ENCODE results near the gene EIF1B. TPM values are rescaled to one million over a fixed set of nuclear protein-coding genes. Genes with fewer than 3 reads are reported as not detected.

The EIF1B gene
- total and polyA plus RNA-seq, 2 of the 13 experiments (the other 11 are each of a cell fraction or from before 2014, with no cell fraction given), result 12.7 to 29.1 TPM

DNA sequence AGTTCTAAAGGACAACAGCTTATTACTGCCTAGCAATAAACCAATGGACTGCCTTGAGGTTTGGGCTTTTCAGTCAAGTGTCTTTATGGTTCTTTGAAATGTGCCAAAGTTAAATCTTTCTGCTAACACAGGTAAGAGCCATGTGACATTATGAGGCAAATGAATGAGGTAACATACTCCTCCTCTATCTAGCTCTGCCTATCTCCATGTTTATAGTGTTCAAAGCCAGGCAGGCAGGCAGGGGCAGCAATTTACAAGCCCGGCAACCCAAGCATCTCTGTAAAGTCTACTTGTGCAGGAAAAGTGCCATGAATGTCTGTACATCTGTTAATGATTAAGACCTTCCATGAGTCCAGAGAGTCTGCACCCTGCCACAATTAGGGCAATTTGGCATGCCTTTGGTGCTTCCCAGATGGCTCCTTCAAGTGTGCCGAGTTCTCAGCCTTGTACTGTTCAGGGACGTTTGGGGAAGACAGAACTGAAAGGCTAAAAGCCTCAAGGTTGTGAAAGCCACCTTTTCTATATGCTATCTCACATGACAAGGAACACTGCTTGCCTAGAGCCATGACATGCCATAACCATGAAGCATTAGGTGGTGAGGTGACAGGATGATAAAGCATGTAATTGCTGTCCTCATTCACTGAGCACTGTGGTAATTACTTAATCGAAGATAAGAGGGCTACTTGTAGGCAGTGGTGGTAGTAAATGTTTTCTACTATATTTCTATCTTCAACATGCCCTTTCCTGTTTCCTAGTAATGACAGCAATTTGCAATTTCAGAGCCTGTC lies 41.4 kb upstream of the EIF1B start:
- Histone ChIP-seq H3K4me1 (ENCODE audit: insufficient read depth, low read length) (no peaks in the 10 kb centered on the region), H3K79me2 (ENCODE audit: insufficient read depth, low read length) (no peaks in the 10 kb centered on the region), H3K27ac (ENCODE audit: extremely low read length, insufficient read depth, low read length) (no peak overlapping the region), H4K20me1 (ENCODE audit: insufficient read depth, low read length) (no peaks in the 10 kb centered on the region), H3K4me3 (replicated peaks in 1 of 3; ENCODE audit: insufficient read depth in 1 of 3, low read depth in 2 of 3, low read length in 3 of 3) (no peak overlapping the region), H3K9ac (ENCODE audit: insufficient read depth, low read depth, low read length) (no peak overlapping the region), H3K4me2 (ENCODE audit: low read depth, low read length) (no peak overlapping the region), H3K36me3 (replicated peaks in 1 of 2; ENCODE audit: control insufficient read depth in 1 of 2, insufficient read depth in 2 of 2, low read length in 2 of 2) (no peaks in the 10 kb centered on the region), H3K27me3 (ENCODE audit: control insufficient read depth in 1 of 2, insufficient read depth in 2 of 2, low read length in 2 of 2) (no peaks in the 10 kb centered on the region), H3K9me3 (ENCODE audit: low read length) (no peaks in the 10 kb centered on the region), H2AFZ (ENCODE audit: low read length) (no peak overlapping the region)
- in situ Hi-C loops (cut with HindIII; ENCODE audit: extremely low pct_ligation_motif_present, low pct_unique_long_range_greater_than_20kb) (no loop called here), intact Hi-C loops (cut with micrococcal nuclease; ENCODE audit: unreplicated experiment) (no loop called here)
- DNase-seq (ENCODE audit: low spot score), result no peak
- ChIA-PET CTCF (ENCODE audit: low intra/inter-chr PET ratio, low total read pairs) (no interaction called here), POLR2A (interaction anchor here (1.0 kb wide), 1 partner anchor 41 kb away, joined by 3 read pairs; the partner anchor contains the start of gene EIF1B)
- whole genome bisulfite sequencing (ENCODE audit: low lambda C conversion rate), result 0% methylated on average over 4 of the region's 4 CpGs
- FAIRE-seq, result no peak
- ATAC-seq, result no peak; the same call in 2 of the 3 replicates
- BruUV-seq (replicated peaks), result no TSS peak
- no peak for TF ChIP-seq MLX (CRISPR knock-in tag; IDR thresholded peaks at IDR 0.05)

- 19% methylated on average over 2 of the region's 2 CpGs for WGBS (ENCODE audit: low lambda C conversion rate)
- TF ChIP-seq ZNF160 (CRISPR knock-in tag; IDR thresholded peaks at IDR 0.05) (no peak), ZNF20 (CRISPR knock-in tag; IDR thresholded peaks at IDR 0.05) (no peak), ZFP36L1 (CRISPR knock-in tag; IDR thresholded peaks at IDR 0.05) (no peak)
- Histone ChIP-seq H2AFZ (ENCODE audit: low read length) (no peak overlapping the region), H3K27ac (ENCODE audit: extremely low read length, insufficient read depth, low read length) (no peak overlapping the region), H3K4me1 (ENCODE audit: insufficient read depth, low read length) (no peaks in the 10 kb centered on the region), H3K4me3 (replicated peaks in 1 of 3; ENCODE audit: insufficient read depth in 1 of 3, low read depth in 2 of 3, low read length in 3 of 3) (no peak overlapping the region), H3K79me2 (ENCODE audit: insufficient read depth, low read length) (no peaks in the 10 kb centered on the region), H4K20me1 (ENCODE audit: insufficient read depth, low read length) (no peaks in the 10 kb centered on the region), H3K36me3 (replicated peaks in 1 of 2; ENCODE audit: control insufficient read depth in 1 of 2, insufficient read depth in 2 of 2, low read length in 2 of 2) (no peaks in the 10 kb centered on the region), H3K9ac (ENCODE audit: insufficient read depth, low read depth, low read length) (no peak overlapping the region), H3K27me3 (ENCODE audit: control insufficient read depth in 1 of 2, insufficient read depth in 2 of 2, low read length in 2 of 2) (no peaks in the 10 kb centered on the region), H3K9me3 (ENCODE audit: low read length) (no peaks in the 10 kb centered on the region), H3K4me2 (ENCODE audit: low read depth, low read length) (no peak overlapping the region)
- no peak for DNase-seq (ENCODE audit: low spot score)
- POLR2A ChIA-PET, result no interaction called here
- CTCF ChIA-PET (ENCODE audit: low intra/inter-chr PET ratio, low total read pairs), result no interaction called here
- FAIRE-seq, result no peak
- BruUV-seq (replicated peaks), result no TSS peak
- ATAC-seq, result no peak
- intact Hi-C loops (cut with micrococcal nuclease; ENCODE audit: unreplicated experiment), result no loop called here
- in situ Hi-C loops (cut with HindIII; ENCODE audit: extremely low pct_ligation_motif_present, low pct_unique_long_range_greater_than_20kb), result no loop called here
Measured at GRCh38 chr3:40268802-40269524, 40.5 kb upstream of the EIF1B start.

Data from HepG2 (cell line).